Activated CD4-positive, alpha-beta T cell treated with anti-CD3 and anti-CD28 coated beads for 36 hours (primary cell): ENCODE results near the gene LAMC2. TPM values are rescaled to one million over a fixed set of nuclear protein-coding genes. Genes with fewer than 3 reads are reported as not detected.

ENCODE experiments used
- ATAC-seq: fragments of 200-7000 bp; cut with Tn5 transposase; one replicate; pipeline ENCODE4 v1.10.0; 2021; ENCODE audit warnings: mild to moderate bottlenecking, moderate library complexity
- CTCF ChIA-PET: fragments of 350-600 bp; sonication (Branson Sonifier 250); formaldehyde crosslinking; loops from one replicate; lab custom pipeline; 2021; ENCODE audit warnings: antibody characterized with exemption; lab: Charles Lee
- POLR2A ChIA-PET: fragments of 350-600 bp; sonication (Branson Sonifier 250); formaldehyde crosslinking; loops from one replicate; lab custom pipeline; 2021; ENCODE audit warnings: antibody characterized with exemption, inconsistent platforms; lab: Charles Lee
- DNase-seq: peaks from one replicate; pipeline ENCODE4 v3.0.0-alpha.2; 2020
- H3K27ac Mint-ChIP-seq: one replicate; pipeline ENCODE4 v1.8.0; 2021; ENCODE audit warnings: mixed read lengths
- H3K27me3 Mint-ChIP-seq: one replicate; pipeline ENCODE4 v1.8.0; 2021; ENCODE audit warnings: mixed read lengths
- H3K36me3 Mint-ChIP-seq: one replicate; pipeline ENCODE4 v1.8.0; 2021; ENCODE audit warnings: low read depth, mixed read lengths
- H3K4me1 Mint-ChIP-seq: one replicate; pipeline ENCODE4 v1.8.0; 2021; ENCODE audit warnings: mixed read lengths
- H3K4me3 Mint-ChIP-seq: one replicate; pipeline ENCODE4 v1.8.0; 2021; ENCODE audit warnings: mild to moderate bottlenecking, moderate library complexity, mixed read lengths
- H3K9me3 Mint-ChIP-seq: one replicate; pipeline ENCODE4 v1.8.0; 2021; ENCODE audit warnings: low read depth, mixed read lengths
- intact Hi-C, 2 experiments: fragments of 100-400 bp; cut with DNase I in 1 of 2; cut with micrococcal nuclease in 1 of 2; formaldehyde crosslinking; loops; one replicate each; pipeline versions ENCODE4 v1.14.2 to v1.15.1; 2022 to 2024; cut with DNase I, micrococcal nuclease
- total RNA-seq, 2 experiments: library from RNA; stranded (reverse); gene quantifications; one replicate each; pipeline ENCODE4 v1.2.3, GENCODE V29; 2021

LAMC2 gene
- total RNA-seq, 2 experiments from 2014 or later, result 0.21 to 0.91 TPM

- Mint-ChIP-seq H3K36me3 (no peaks in the 10 kb centered on the region), H3K4me1 (no peaks in the 10 kb centered on the region), H3K27ac (no peak overlapping the region), H3K27me3 (no peaks in the 10 kb centered on the region), H3K4me3 (no peak overlapping the region), H3K9me3 (no peaks in the 10 kb centered on the region)
- no peak for DNase-seq
- intact Hi-C loops, result no loop called here
- no peak for ATAC-seq
- ChIA-PET CTCF (interaction anchor here (1.0 kb wide), 1 partner anchor 9 kb away, joined by 5 read pairs; no protein-coding TSS in a partner anchor), POLR2A (no interaction called here)
Measured at GRCh38 chr1:183290628-183291027, 104.6 kb downstream of the LAMC2 start.

- CTCF ChIA-PET, result no interaction called here
Measured at GRCh38 chr1:183291216-183291762, 105.2 kb downstream of the LAMC2 start.

GRCh38 chr1:183291802-183292514 is 105.9 kb downstream of the LAMC2 start:
- Mint-ChIP-seq H3K27ac (no peak overlapping the region), H3K36me3 (no peaks in the 10 kb centered on the region), H3K27me3 (no peaks in the 10 kb centered on the region), H3K9me3 (no peaks in the 10 kb centered on the region), H3K4me1 (no peaks in the 10 kb centered on the region), H3K4me3 (no peak overlapping the region)
- CTCF ChIA-PET, result no interaction called here
- DNase-seq, result no peak
- POLR2A ChIA-PET, result no interaction called here
- ATAC-seq, result no peak
- intact Hi-C loops, result no loop called here

More at GRCh38 chr1:183291216-183291762, 105.2 kb downstream of the LAMC2 start:
- no peaks in the 10 kb centered on the region for H3K4me1 Mint-ChIP-seq
- no peak overlapping the region for H3K4me3 Mint-ChIP-seq
- H3K9me3 Mint-ChIP-seq, result no peaks in the 10 kb centered on the region
- no peaks in the 10 kb centered on the region for H3K27me3 Mint-ChIP-seq
- intact Hi-C loops, result no loop called here
- POLR2A ChIA-PET, result no interaction called here
- ATAC-seq (no peak), DNase-seq (no peak)
- H3K27ac Mint-ChIP-seq, result no peak overlapping the region
- H3K36me3 Mint-ChIP-seq, result no peaks in the 10 kb centered on the region

- CTCF ChIA-PET, result no interaction called here
- POLR2A ChIA-PET, result no interaction called here
- Mint-ChIP-seq H3K9me3 (no peaks in the 10 kb centered on the region), H3K4me3 (no peak overlapping the region), H3K4me1 (no peaks in the 10 kb centered on the region), H3K27ac (no peak overlapping the region), H3K27me3 (no peaks in the 10 kb centered on the region), H3K36me3 (no peaks in the 10 kb centered on the region)
- ATAC-seq, result no peak
- DNase-seq, result no peak
- intact Hi-C loops, result no loop called here
Measured at GRCh38 chr1:183293241-183293640, 107.2 kb downstream of the LAMC2 start.

GRCh38 chr1:183293876-183294275 is 107.8 kb downstream of the LAMC2 start:
- H3K9me3 Mint-ChIP-seq, result no peaks in the 10 kb centered on the region
- H3K4me3 Mint-ChIP-seq, result no peak overlapping the region
- DNase-seq (no peak), ATAC-seq (no peak)
- ChIA-PET CTCF (interaction anchor here (1.2 kb wide), 1 partner anchor 12 kb away, joined by 6 read pairs; no protein-coding TSS in a partner anchor), POLR2A (no interaction called here)
- intact Hi-C loops, result no loop called here
- H3K4me1 Mint-ChIP-seq, result no peaks in the 10 kb centered on the region
- no peaks in the 10 kb centered on the region for H3K27me3 Mint-ChIP-seq
- no peak overlapping the region for H3K27ac Mint-ChIP-seq
- no peaks in the 10 kb centered on the region for H3K36me3 Mint-ChIP-seq

Other genes with a start within 250 kb of the LAMC2 start
- not detected for gene SHCBP1L, start 233.1 kb upstream of the LAMC2 start, total RNA-seq
- gene LAMC1, start 162.8 kb upstream of the LAMC2 start, total RNA-seq, result under 1 TPM; 0.25 to 0.46 TPM
- gene NMNAT2, start 232.1 kb downstream of the LAMC2 start, total RNA-seq, result not detected